LNCaP clone FGC (cell line): ENCODE data around the gene HLTF.

Experiments
- DNase-seq: peaks from one replicate; pipeline ENCODE4 v3.0.0-alpha.2; 2011; ENCODE audit warnings: low read depth
- H3K4me3 ChIP-seq: 2 replicates; pipeline ENCODE4 v1.5.1; 2011; ENCODE audit warnings: mild to moderate bottlenecking, low read depth, low read length, control low read depth
- CTCF ChIP-seq: IDR thresholded peaks from 2 replicates; pipeline ENCODE4 v1.5.1; 2012; ENCODE audit warnings: mild to moderate bottlenecking; ENCODE audit not compliant: control insufficient read depth, insufficient read depth; ENCODE audit errors: extremely low read depth

The HLTF gene

GRCh38 chr3:149001727-149002126 lies 84.6 kb downstream of the HLTF start:
- TF ChIP-seq CTCF: no peak
- H3K4me3 ChIP-seq: no peak overlapping the region
- no peak for DNase-seq

- DNase-seq: no peak
- TF ChIP-seq CTCF: no peak
These were observed 86.1 kb downstream of the HLTF start for GRCh38 chr3:149000206-149000745.

GRCh38 chr3:148999806-149000205 lies 86.5 kb downstream of the HLTF start:
- no peak for TF ChIP-seq CTCF
- no peak for DNase-seq

More at GRCh38 chr3:149000206-149000745, 86.1 kb downstream of the HLTF start:
- H3K4me3 ChIP-seq: no peak overlapping the region

GRCh38 chr3:148998715-148999423 lies 87.5 kb downstream of the HLTF start:
- DNase-seq: no peak
- no peak for TF ChIP-seq CTCF
- no peak overlapping the region for H3K4me3 ChIP-seq

More at GRCh38 chr3:148999806-149000205, 86.5 kb downstream of the HLTF start:
- no peak overlapping the region for H3K4me3 ChIP-seq

- no peak overlapping the region for H3K4me3 ChIP-seq
- DNase-seq: no peak
- no peak for TF ChIP-seq CTCF
These were observed 88.0 kb downstream of the HLTF start for GRCh38 chr3:148998297-148998696.

GRCh38 chr3:148997623-148998022 lies 88.7 kb downstream of the HLTF start:
- no peak overlapping the region for H3K4me3 ChIP-seq
- no peak for TF ChIP-seq CTCF
- DNase-seq: no peak

GRCh38 chr3:148992635-148993255 lies 93.6 kb downstream of the HLTF start:
- DNase-seq: no peak
- H3K4me3 ChIP-seq: peak overlapping the region; percentile 83
- no peak for TF ChIP-seq CTCF
